Mesothelial cell of epicardium (in vitro differentiated cells): ENCODE results near the gene DPP6. TPM values are rescaled to one million over a fixed set of nuclear protein-coding genes. Genes with fewer than 3 reads are reported as not detected.

Source experiments
- DNase-seq, 2 experiments: peaks; one replicate each; pipeline ENCODE4 v3.0.0; 2021; ENCODE audit warnings: low spot score in 2 of 2; ENCODE audit not compliant: unreplicated experiment in 2 of 2
- H3K27ac Mint-ChIP-seq: 2 replicates; pipeline ENCODE4 v1.8.0; 2021; ENCODE audit warnings: mixed read lengths
- H3K27me3 Mint-ChIP-seq: 2 replicates; pipeline ENCODE4 v1.8.0; 2021; ENCODE audit warnings: low read depth, mixed read lengths
- H3K36me3 Mint-ChIP-seq: 2 replicates; pipeline ENCODE4 v1.8.0; 2021; ENCODE audit warnings: mixed read lengths
- H3K4me1 Mint-ChIP-seq: 2 replicates; pipeline ENCODE4 v1.8.0; 2021; ENCODE audit warnings: mixed read lengths
- H3K4me3 Mint-ChIP-seq: 2 replicates; pipeline ENCODE4 v1.8.0; 2021; ENCODE audit warnings: mild to moderate bottlenecking, moderate library complexity, mixed read lengths
- H3K9me3 Mint-ChIP-seq: 2 replicates; pipeline ENCODE4 v1.8.0; 2021; ENCODE audit warnings: mixed read lengths
- CTCF ChIP-seq: fragments of 200-600 bp; sonication (generic); IDR thresholded peaks from one replicate; pipeline ENCODE4 v1.5.0; 2021; ENCODE audit warnings: antibody characterized with exemption; ENCODE audit not compliant: unreplicated experiment
- total RNA-seq: library from RNA; stranded (reverse); gene quantifications from 3 replicates; pipeline ENCODE4 v1.2.1, GENCODE V29; 2021

Gene DPP6
- total RNA-seq, 1 donor from 2014 or later: 0.09 TPM

- no peak for DNase-seq
- Mint-ChIP-seq H3K4me1 (peaks cover 9% of the 10 kb centered on the region), H3K27me3 (peaks cover 2% of the 10 kb centered on the region), H3K27ac (no peak overlapping the region), H3K9me3 (peaks cover 4% of the 10 kb centered on the region), H3K4me3 (no peak overlapping the region), H3K36me3 (no peaks in the 10 kb centered on the region)
- TF ChIP-seq CTCF: no peak
Measured at GRCh38 chr7:154575497-154575896, 523.3 kb downstream of the DPP6 start.

GRCh38 chr7:154576604-154577003 lies 524.4 kb downstream of the DPP6 start:
- H3K36me3 Mint-ChIP-seq: no peaks in the 10 kb centered on the region
- peaks cover 4% of the 10 kb centered on the region for H3K9me3 Mint-ChIP-seq
- H3K4me3 Mint-ChIP-seq: no peak overlapping the region
- peaks cover 9% of the 10 kb centered on the region for H3K4me1 Mint-ChIP-seq
- H3K27me3 Mint-ChIP-seq: peaks cover 10% of the 10 kb centered on the region
- DNase-seq: no peak
- TF ChIP-seq CTCF: no peak
- H3K27ac Mint-ChIP-seq: no peak overlapping the region

- no peak overlapping the region for H3K4me3 Mint-ChIP-seq
- no peaks in the 10 kb centered on the region for H3K36me3 Mint-ChIP-seq
- peaks cover 10% of the 10 kb centered on the region for H3K27me3 Mint-ChIP-seq
- H3K9me3 Mint-ChIP-seq: peaks cover 4% of the 10 kb centered on the region
- TF ChIP-seq CTCF: no peak
- DNase-seq: no peak
- H3K4me1 Mint-ChIP-seq: peaks cover 9% of the 10 kb centered on the region
- no peak overlapping the region for H3K27ac Mint-ChIP-seq
Measured at GRCh38 chr7:154577141-154577873, 525.1 kb downstream of the DPP6 start.

GRCh38 chr7:154578336-154578735 lies 526.1 kb downstream of the DPP6 start:
- Mint-ChIP-seq H3K4me3 (no peak overlapping the region), H3K9me3 (peaks cover 4% of the 10 kb centered on the region), H3K36me3 (no peaks in the 10 kb centered on the region), H3K27ac (no peak overlapping the region), H3K4me1 (peaks cover 9% of the 10 kb centered on the region), H3K27me3 (peaks cover 15% of the 10 kb centered on the region)
- no peak for TF ChIP-seq CTCF
- DNase-seq: no peak

- H3K27me3 Mint-ChIP-seq: peaks cover 17% of the 10 kb centered on the region
- H3K9me3 Mint-ChIP-seq: no peaks in the 10 kb centered on the region
- H3K4me1 Mint-ChIP-seq: peaks cover 9% of the 10 kb centered on the region
- H3K27ac Mint-ChIP-seq: no peak overlapping the region
- H3K4me3 Mint-ChIP-seq: no peak overlapping the region
- TF ChIP-seq CTCF: no peak
- H3K36me3 Mint-ChIP-seq: no peaks in the 10 kb centered on the region
- no peak for DNase-seq
Measured at GRCh38 chr7:154579711-154580110, 527.5 kb downstream of the DPP6 start.
